H9 (cell line): ENCODE data around the gene ZNF750. TPM values are rescaled to one million over a fixed set of nuclear protein-coding genes. Genes with fewer than 3 reads are reported as not detected.

Experiments
- DNase-seq: peaks from one replicate; pipeline ENCODE4 v3.0.0-alpha.2; 2017
- H2AFZ ChIP-seq: one replicate; pipeline ENCODE4 v1.6.1; 2013; ENCODE audit warnings: mild to moderate bottlenecking, low read length, control low read depth, moderate library complexity
- H2AK5ac ChIP-seq: 2 replicates; pipeline ENCODE4 v1.6.1; 2013; ENCODE audit warnings: low read length, control low read depth, mixed read lengths; ENCODE audit not compliant: insufficient read length
- H2BK120ac ChIP-seq: one replicate; pipeline ENCODE4 v1.6.1; 2013; ENCODE audit warnings: low read depth, mild to moderate bottlenecking, low read length, control low read depth, inconsistent platforms; ENCODE audit not compliant: poor library complexity, severe bottlenecking
- H2BK12ac ChIP-seq: 2 replicates; pipeline ENCODE4 v1.6.1; 2013; ENCODE audit warnings: low read length, control low read depth, mixed read lengths, low read depth; ENCODE audit not compliant: insufficient read length
- H2BK15ac ChIP-seq: 2 replicates; pipeline ENCODE4 v1.6.1; 2013; ENCODE audit warnings: low read depth, low read length, control low read depth
- H2BK20ac ChIP-seq: one replicate; pipeline ENCODE4 v1.6.1; 2013; ENCODE audit warnings: low read depth, mild to moderate bottlenecking, low read length, control low read depth, inconsistent platforms; ENCODE audit not compliant: poor library complexity, severe bottlenecking
- H2BK5ac ChIP-seq: 2 replicates; pipeline ENCODE4 v1.6.1; 2013; ENCODE audit warnings: low read length, control low read depth, mixed read lengths; ENCODE audit not compliant: insufficient read length
- H3K14ac ChIP-seq: 2 replicates; pipeline ENCODE4 v1.6.1; 2013; ENCODE audit warnings: low read length, control low read depth; ENCODE audit not compliant: insufficient read depth
- H3K18ac ChIP-seq: 2 replicates; pipeline ENCODE4 v1.6.1; 2013; ENCODE audit warnings: low read depth, mild to moderate bottlenecking, mixed read lengths, low read length, control low read depth; ENCODE audit not compliant: insufficient read length
- H3K23ac ChIP-seq: 2 replicates; pipeline ENCODE4 v1.6.1; 2013; ENCODE audit warnings: low read length, control low read depth, mixed read lengths, low read depth; ENCODE audit not compliant: insufficient read length
- H3K23me2 ChIP-seq: 2 replicates; pipeline ENCODE4 v1.6.1; 2013; ENCODE audit warnings: low read depth, mild to moderate bottlenecking, mixed read lengths, low read length, control low read depth; ENCODE audit not compliant: insufficient read length, poor library complexity, severe bottlenecking
- H3K27ac ChIP-seq: 2 replicates; pipeline ENCODE4 v1.5.1; 2013; ENCODE audit warnings: low read length, control low read depth, mixed read lengths, low read depth; ENCODE audit not compliant: insufficient read length
- H3K27me3 ChIP-seq: 2 replicates; pipeline ENCODE4 v1.6.1; 2013; ENCODE audit warnings: low read length, control low read depth, inconsistent platforms; ENCODE audit not compliant: insufficient read depth
- H3K4ac ChIP-seq: 2 replicates; pipeline ENCODE4 v1.6.1; 2013; ENCODE audit warnings: low read depth, mild to moderate bottlenecking, control low read depth, inconsistent platforms, low read length, moderate library complexity
- H3K4me1 ChIP-seq: 2 replicates; pipeline ENCODE4 v1.6.1; 2013; ENCODE audit warnings: low read length, control low read depth, inconsistent platforms; ENCODE audit not compliant: insufficient read depth
- H3K4me2 ChIP-seq: 2 replicates; pipeline ENCODE4 v1.6.1; 2013; ENCODE audit warnings: low read length, control low read depth, mixed read lengths; ENCODE audit not compliant: insufficient read length, insufficient read depth
- H3K56ac ChIP-seq: 2 replicates; pipeline ENCODE4 v1.6.1; 2013; ENCODE audit warnings: low read depth, mild to moderate bottlenecking, mixed read lengths, low read length, control low read depth; ENCODE audit not compliant: insufficient read length
- H3K79me1 ChIP-seq: 2 replicates; pipeline ENCODE4 v1.6.1; 2013; ENCODE audit warnings: low read depth, mild to moderate bottlenecking, moderate library complexity, low read length, control low read depth, inconsistent platforms; ENCODE audit not compliant: insufficient read depth, poor library complexity, severe bottlenecking
- H3K79me2 ChIP-seq: 2 replicates; pipeline ENCODE4 v1.6.1; 2013; ENCODE audit warnings: low read length, control low read depth, inconsistent platforms; ENCODE audit not compliant: insufficient read depth
- H3K9ac ChIP-seq: 2 replicates; pipeline ENCODE4 v1.6.1; 2013; ENCODE audit warnings: low read length, control low read depth, mixed read lengths; ENCODE audit not compliant: insufficient read length; ENCODE audit errors: extremely low read depth
- H3K9me3 ChIP-seq: one replicate; pipeline ENCODE4 v1.6.1; 2013; ENCODE audit warnings: low read depth, low read length, inconsistent platforms; ENCODE audit not compliant: control insufficient read depth
- H3T11ph ChIP-seq: one replicate; pipeline ENCODE4 v1.6.1; 2013; ENCODE audit warnings: mild to moderate bottlenecking, low read length, control low read depth, inconsistent platforms
- H4K20me1 ChIP-seq: one replicate; pipeline ENCODE4 v1.6.1; 2013; ENCODE audit not compliant: control insufficient read depth, insufficient read length, insufficient read depth
- H4K5ac ChIP-seq: 2 replicates; pipeline ENCODE4 v1.6.1; 2013; ENCODE audit warnings: low read depth, mild to moderate bottlenecking, mixed read lengths, low read length, control low read depth; ENCODE audit not compliant: insufficient read length
- H4K8ac ChIP-seq: replicated peaks from 2 replicates; pipeline ENCODE4 v1.6.1; 2013; ENCODE audit warnings: low read length, control low read depth, mixed read lengths, low read depth; ENCODE audit not compliant: insufficient read length
- H4K91ac ChIP-seq: 2 replicates; pipeline ENCODE4 v1.6.1; 2013; ENCODE audit warnings: low read depth, mild to moderate bottlenecking, moderate library complexity, mixed read lengths, low read length, control low read depth; ENCODE audit not compliant: insufficient read length
- H3K27ac Mint-ChIP-seq, 3 experiments: 2 replicates in 2 of 3; 3 replicates in 1 of 3; pipeline ENCODE4 v1.8.0; 2020 to 2021; ENCODE audit warnings: mixed read lengths in 3 of 3, mild to moderate bottlenecking in 1 of 3, moderate library complexity in 1 of 3
- H3K27me3 Mint-ChIP-seq: 2 replicates; pipeline ENCODE4 v1.8.0; 2021; ENCODE audit warnings: low read depth, mild to moderate bottlenecking, moderate library complexity, mixed read lengths
- H3K36me3 Mint-ChIP-seq, 3 experiments: 2 replicates in 2 of 3; 3 replicates in 1 of 3; pipeline ENCODE4 v1.8.0; 2020 to 2021; ENCODE audit warnings: low read depth in 3 of 3, mixed read lengths in 3 of 3; ENCODE audit not compliant: insufficient read depth in 1 of 3
- H3K4me1 Mint-ChIP-seq, 2 experiments: 2 replicates each; pipeline ENCODE4 v1.8.0; 2020; ENCODE audit warnings: mixed read lengths in 2 of 2
- H3K4me3 Mint-ChIP-seq, 2 experiments: 2 replicates in 1 of 2; 3 replicates in 1 of 2; pipeline ENCODE4 v1.8.0; 2020 to 2021; ENCODE audit warnings: mild to moderate bottlenecking in 2 of 2, mixed read lengths in 2 of 2, moderate library complexity in 1 of 2
- H3K9me3 Mint-ChIP-seq, 2 experiments: 2 replicates in 1 of 2; 3 replicates in 1 of 2; pipeline ENCODE4 v1.8.0; 2020; ENCODE audit warnings: mild to moderate bottlenecking in 2 of 2, mixed read lengths in 2 of 2, moderate library complexity in 1 of 2
- CTCF ChIP-seq: fragments of 200-600 bp; sonication (generic); conservative IDR thresholded peaks from 3 replicates; pipeline ENCODE4 v1.8.0; 2021; ENCODE audit warnings: antibody characterized with exemption, mild to moderate bottlenecking
- WGBS: extraction: QIAGEN DNeasy Blood & Tissue Kit; methylation state at CpG from one replicate; pipeline ENCODE4 v1.1.7; 2013; ENCODE audit warnings: missing lambda C conversion rate, low lambda C conversion rate, mixed read lengths; ENCODE audit not compliant: insufficient read length; ENCODE audit errors: extremely low coverage; 5-methylcytosine and 5-hydroxymethylcytosine counted together
- total RNA-seq: library from RNA; stranded (reverse); gene quantifications from 2 replicates; pipeline ENCODE4 v1.2.1, GENCODE V29; 2021

Gene ZNF750
- total RNA-seq, 1 experiment from 2014 or later = not detected

DNA sequence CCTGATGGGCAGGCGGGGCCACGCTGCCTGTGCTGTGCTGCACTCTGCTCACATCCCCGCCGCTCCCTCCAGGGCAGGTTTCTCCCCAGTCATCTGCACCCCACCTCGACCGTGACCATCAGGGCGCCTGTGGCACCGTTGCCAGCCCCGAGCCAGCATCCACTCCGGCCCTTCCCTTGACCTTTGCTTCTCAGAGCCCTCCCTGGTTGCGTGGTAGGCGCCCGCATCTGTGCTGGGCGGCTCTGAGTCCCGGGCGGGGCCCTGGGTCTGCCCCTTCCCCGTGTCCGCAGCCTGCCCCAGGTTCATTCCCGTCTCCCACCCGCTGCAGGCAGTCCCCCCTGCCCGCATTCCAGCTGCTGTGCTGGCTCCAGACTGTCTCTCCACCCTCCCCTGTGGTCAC, 33.2 kb downstream of the ZNF750 start:
- Histone ChIP-seq H2BK12ac (no peak overlapping the region), H3K4ac (no peak overlapping the region), H2AK5ac (no peak overlapping the region), H3K23me2 (no peaks in the 10 kb centered on the region), H2AFZ (no peak overlapping the region), H3K27me3 (no peaks in the 10 kb centered on the region), H3K23ac (no peak overlapping the region), H4K8ac (no peak overlapping the region), H3K4me2 (no peak overlapping the region), H2BK20ac (no peak overlapping the region), H3K14ac (no peak overlapping the region; the same call in 1 of the 2 replicates), H4K91ac (no peak overlapping the region), H3K4me1 (no peaks in the 10 kb centered on the region), H3K79me2 (0 out of 2 replicates have a peak, but pooled peaks cover 1% of the 10 kb centered on the region), H3K79me1 (no peaks in the 10 kb centered on the region), H3K18ac (no peak overlapping the region), H3K27ac (no peak overlapping the region), H4K5ac (no peak overlapping the region), H2BK5ac (no peak overlapping the region), H3K9ac (no peak overlapping the region), H3K9me3 (peaks cover 2% of the 10 kb centered on the region), H3K56ac (no peak overlapping the region), H2BK15ac (no peak overlapping the region), H4K20me1 (no peaks in the 10 kb centered on the region), H2BK120ac (no peak overlapping the region), H3T11ph (no peak overlapping the region)
- Mint-ChIP-seq H3K4me1 (peaks cover 8 to 13% of the 10 kb centered on the region in 2 experiments), H3K36me3 (peaks cover 20 to 61% (median 59%) of the 10 kb centered on the region in 3 experiments), H3K4me3 (no peak overlapping the region), H3K27me3 (no peaks in the 10 kb centered on the region), H3K9me3 (peaks cover 7 to 10% of the 10 kb centered on the region in 2 experiments), H3K27ac (peak overlapping the region in 2 of 3 experiments; percentile 34 to 58; a peak in 2 of 7 replicates)
- WGBS = no CpG with 5 or more reads among the region's 21 CpGs
- TF ChIP-seq CTCF = no peak
- no peak for DNase-seq
